Measurements from ENCODE around the gene PHF3.

DNA sequence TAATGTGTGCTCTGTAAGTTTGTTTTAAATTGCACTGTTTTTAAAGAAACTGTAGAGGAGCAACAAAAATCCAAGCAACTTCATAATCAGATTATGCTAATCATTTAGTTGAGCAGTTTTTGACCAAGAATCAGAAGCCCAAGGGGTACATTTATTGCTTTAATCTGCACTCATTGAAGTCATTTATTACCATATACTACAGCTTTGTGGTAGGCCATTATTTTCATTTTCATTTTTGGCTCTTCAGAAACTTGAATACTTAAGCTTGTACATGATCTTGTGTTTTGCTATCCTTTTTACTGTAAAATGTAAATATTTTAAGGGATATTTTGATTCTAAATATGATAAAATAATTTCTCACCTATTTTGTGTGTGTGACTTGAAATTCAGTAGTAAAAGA is 78.5 kb downstream of the PHF3 start:
- TF ChIP-seq, protein P1, sequence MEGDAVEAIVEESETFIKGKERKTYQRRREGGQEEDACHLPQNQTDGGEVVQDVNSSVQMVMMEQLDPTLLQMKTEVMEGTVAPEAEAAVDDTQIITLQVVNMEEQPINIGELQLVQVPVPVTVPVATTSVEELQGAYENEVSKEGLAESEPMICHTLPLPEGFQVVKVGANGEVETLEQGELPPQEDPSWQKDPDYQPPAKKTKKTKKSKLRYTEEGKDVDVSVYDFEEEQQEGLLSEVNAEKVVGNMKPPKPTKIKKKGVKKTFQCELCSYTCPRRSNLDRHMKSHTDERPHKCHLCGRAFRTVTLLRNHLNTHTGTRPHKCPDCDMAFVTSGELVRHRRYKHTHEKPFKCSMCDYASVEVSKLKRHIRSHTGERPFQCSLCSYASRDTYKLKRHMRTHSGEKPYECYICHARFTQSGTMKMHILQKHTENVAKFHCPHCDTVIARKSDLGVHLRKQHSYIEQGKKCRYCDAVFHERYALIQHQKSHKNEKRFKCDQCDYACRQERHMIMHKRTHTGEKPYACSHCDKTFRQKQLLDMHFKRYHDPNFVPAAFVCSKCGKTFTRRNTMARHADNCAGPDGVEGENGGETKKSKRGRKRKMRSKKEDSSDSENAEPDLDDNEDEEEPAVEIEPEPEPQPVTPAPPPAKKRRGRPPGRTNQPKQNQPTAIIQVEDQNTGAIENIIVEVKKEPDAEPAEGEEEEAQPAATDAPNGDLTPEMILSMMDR (conservative IDR thresholded peaks at IDR 0.05): no peak
- TF ChIP-seq ZFX (IDR thresholded peaks at IDR 0.05): no peak

All from C4-2B (cell line).